Measurements from ENCODE around the gene DPP10. TPM values are rescaled to one million over a fixed set of nuclear protein-coding genes. Genes with fewer than 3 reads are reported as not detected.
A peak's percentile ranks its signal among the peaks of the same experiment; 100 is the strongest.

DPP10 gene
- total RNA-seq, 1 experiment from 2014 or later, result not detected

DNA sequence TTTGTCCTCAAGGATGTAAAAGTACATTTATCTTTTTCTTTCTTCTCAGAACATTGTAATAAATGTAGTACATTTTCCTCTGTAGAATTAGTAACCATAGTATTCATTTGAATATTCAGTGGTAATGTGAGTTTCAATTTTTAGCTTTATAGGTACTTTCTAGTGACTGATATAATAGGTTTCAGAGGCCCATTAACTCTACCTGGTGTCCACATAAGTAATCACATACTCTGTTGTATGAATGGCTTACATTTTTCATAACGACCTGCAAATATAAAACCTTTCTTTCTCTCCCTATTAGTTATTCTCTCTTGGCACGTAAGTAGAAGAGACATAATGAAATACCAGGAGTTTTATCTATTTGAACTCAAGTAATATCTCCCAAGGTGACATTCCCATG, 1017.6 kb downstream of the DPP10 start:
- Mint-ChIP-seq H3K27ac (ENCODE audit: low read depth, unreplicated experiment) (no peak overlapping the region), H3K9me3 (ENCODE audit: unreplicated experiment) (peaks cover 5% of the 10 kb centered on the region), H3K4me1 (ENCODE audit: insufficient read depth, unreplicated experiment) (no peaks in the 10 kb centered on the region), H3K36me3 (ENCODE audit: insufficient read depth, unreplicated experiment) (no peaks in the 10 kb centered on the region), H3K27me3 (ENCODE audit: insufficient read depth, unreplicated experiment) (no peaks in the 10 kb centered on the region), H3K4me3 (ENCODE audit: unreplicated experiment) (no peak overlapping the region)
- ChIA-PET POLR2A (no interaction called here), CTCF (no interaction called here)
- TF ChIP-seq, protein P1, sequence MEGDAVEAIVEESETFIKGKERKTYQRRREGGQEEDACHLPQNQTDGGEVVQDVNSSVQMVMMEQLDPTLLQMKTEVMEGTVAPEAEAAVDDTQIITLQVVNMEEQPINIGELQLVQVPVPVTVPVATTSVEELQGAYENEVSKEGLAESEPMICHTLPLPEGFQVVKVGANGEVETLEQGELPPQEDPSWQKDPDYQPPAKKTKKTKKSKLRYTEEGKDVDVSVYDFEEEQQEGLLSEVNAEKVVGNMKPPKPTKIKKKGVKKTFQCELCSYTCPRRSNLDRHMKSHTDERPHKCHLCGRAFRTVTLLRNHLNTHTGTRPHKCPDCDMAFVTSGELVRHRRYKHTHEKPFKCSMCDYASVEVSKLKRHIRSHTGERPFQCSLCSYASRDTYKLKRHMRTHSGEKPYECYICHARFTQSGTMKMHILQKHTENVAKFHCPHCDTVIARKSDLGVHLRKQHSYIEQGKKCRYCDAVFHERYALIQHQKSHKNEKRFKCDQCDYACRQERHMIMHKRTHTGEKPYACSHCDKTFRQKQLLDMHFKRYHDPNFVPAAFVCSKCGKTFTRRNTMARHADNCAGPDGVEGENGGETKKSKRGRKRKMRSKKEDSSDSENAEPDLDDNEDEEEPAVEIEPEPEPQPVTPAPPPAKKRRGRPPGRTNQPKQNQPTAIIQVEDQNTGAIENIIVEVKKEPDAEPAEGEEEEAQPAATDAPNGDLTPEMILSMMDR (IDR thresholded peaks at IDR 0.05; ENCODE audit: unreplicated experiment), result no peak
- BruUV-seq (replicated peaks), result no TSS peak
- intact Hi-C loops (cut with micrococcal nuclease), result no loop called here
- DNase-seq (ENCODE audit: unreplicated experiment), result no peak

DNA sequence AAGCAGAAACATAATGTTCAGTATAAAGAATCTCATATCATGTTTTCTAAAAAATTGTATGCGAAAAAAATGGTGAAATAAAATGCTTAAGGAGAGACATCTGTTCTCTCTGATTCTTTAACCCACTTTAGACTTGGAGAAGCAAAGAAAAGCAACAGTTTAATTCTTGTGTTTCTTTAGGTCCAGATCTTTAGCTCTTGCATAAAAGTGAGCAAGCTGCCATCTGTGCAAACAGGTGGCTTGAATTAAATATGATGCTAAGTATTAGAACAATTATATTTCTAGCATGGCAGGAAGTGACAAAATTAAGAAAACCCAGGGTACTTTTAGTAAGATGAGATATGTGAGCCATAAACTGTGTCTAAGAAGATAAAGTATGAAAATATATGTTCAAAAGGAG, 1038.3 kb downstream of the DPP10 start:
- Mint-ChIP-seq H3K4me1 (ENCODE audit: insufficient read depth, unreplicated experiment) (peaks cover 6% of the 10 kb centered on the region), H3K27me3 (ENCODE audit: insufficient read depth, unreplicated experiment) (no peaks in the 10 kb centered on the region), H3K9me3 (ENCODE audit: unreplicated experiment) (no peaks in the 10 kb centered on the region), H3K4me3 (ENCODE audit: unreplicated experiment) (no peak overlapping the region), H3K36me3 (ENCODE audit: insufficient read depth, unreplicated experiment) (no peaks in the 10 kb centered on the region), H3K27ac (ENCODE audit: low read depth, unreplicated experiment) (no peak overlapping the region)
- POLR2A ChIA-PET, result no interaction called here
- TF ChIP-seq, protein P1 (IDR thresholded peaks at IDR 0.05; ENCODE audit: unreplicated experiment), result no peak
- DNase-seq (ENCODE audit: unreplicated experiment), result no peak
- CTCF ChIA-PET, result interaction anchor here (0.6 kb wide), 1 partner anchor 32 kb away, joined by 3 read pairs; no protein-coding TSS in a partner anchor
- BruUV-seq (replicated peaks), result no TSS peak
- intact Hi-C loops (cut with micrococcal nuclease), result no loop called here

DNA sequence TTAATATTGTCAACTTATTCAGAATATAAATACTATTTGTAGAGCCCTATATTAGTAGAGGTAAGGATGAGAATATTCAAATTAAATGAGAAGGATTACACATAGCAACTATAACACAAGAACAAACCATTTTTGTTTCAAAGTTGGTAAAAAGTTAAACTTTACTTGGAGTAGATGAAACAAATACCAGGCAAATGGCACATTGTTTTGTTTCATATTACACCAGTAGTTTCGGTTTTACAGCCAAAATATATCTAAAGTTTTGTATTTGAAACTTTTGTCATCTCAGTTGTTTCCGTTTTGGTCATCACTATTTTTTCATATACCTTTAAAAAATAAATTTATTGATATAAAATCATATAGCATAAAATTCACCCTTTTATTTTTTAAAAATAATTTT, 1039.4 kb downstream of the DPP10 start:
- intact Hi-C loops (cut with micrococcal nuclease), result no loop called here
- no TSS peak for BruUV-seq (replicated peaks)
- no peak for DNase-seq (ENCODE audit: unreplicated experiment)
- Mint-ChIP-seq H3K4me1 (ENCODE audit: insufficient read depth, unreplicated experiment) (peaks cover 6% of the 10 kb centered on the region), H3K27me3 (ENCODE audit: insufficient read depth, unreplicated experiment) (no peaks in the 10 kb centered on the region), H3K36me3 (ENCODE audit: insufficient read depth, unreplicated experiment) (no peaks in the 10 kb centered on the region), H3K9me3 (ENCODE audit: unreplicated experiment) (no peaks in the 10 kb centered on the region), H3K27ac (ENCODE audit: low read depth, unreplicated experiment) (no peak overlapping the region), H3K4me3 (ENCODE audit: unreplicated experiment) (no peak overlapping the region)
- TF ChIP-seq, protein P1 (IDR thresholded peaks at IDR 0.05; ENCODE audit: unreplicated experiment), result no peak
- ChIA-PET CTCF (no interaction called here), POLR2A (no interaction called here)

DNA sequence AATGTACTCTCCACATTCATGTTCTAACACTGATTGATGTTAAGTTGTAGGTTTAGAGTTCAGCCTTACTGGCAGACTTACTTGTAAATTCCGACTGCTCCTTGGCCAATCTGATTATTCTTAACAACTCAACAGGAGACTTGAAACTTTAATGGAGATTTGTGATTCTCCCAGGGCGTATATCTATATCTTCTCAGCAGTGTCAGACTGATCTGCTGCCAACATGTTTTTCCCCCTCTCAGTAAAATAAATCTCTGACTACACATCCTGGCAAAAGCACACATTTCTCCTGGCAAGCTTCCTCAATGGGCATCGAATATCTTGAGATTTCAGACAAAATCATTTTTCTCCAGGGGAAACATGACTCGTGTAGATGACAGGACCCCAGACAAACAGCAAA, 1041.2 kb downstream of the DPP10 start:
- CTCF ChIA-PET, result no interaction called here
- DNase-seq (ENCODE audit: unreplicated experiment), result peak; percentile 13
- H3K9me3 Mint-ChIP-seq (ENCODE audit: unreplicated experiment), result no peaks in the 10 kb centered on the region
- intact Hi-C loops (cut with micrococcal nuclease), result no loop called here
- no peak overlapping the region for H3K4me3 Mint-ChIP-seq (ENCODE audit: unreplicated experiment)
- no TSS peak for BruUV-seq (replicated peaks)
- no peaks in the 10 kb centered on the region for H3K27me3 Mint-ChIP-seq (ENCODE audit: insufficient read depth, unreplicated experiment)
- no peak overlapping the region for H3K27ac Mint-ChIP-seq (ENCODE audit: low read depth, unreplicated experiment)
- TF ChIP-seq, protein P1 (IDR thresholded peaks at IDR 0.05; ENCODE audit: unreplicated experiment), result no peak
- peaks cover 6% of the 10 kb centered on the region for H3K4me1 Mint-ChIP-seq (ENCODE audit: insufficient read depth, unreplicated experiment)
- H3K36me3 Mint-ChIP-seq (ENCODE audit: insufficient read depth, unreplicated experiment), result no peaks in the 10 kb centered on the region
- POLR2A ChIA-PET, result no interaction called here

Measured in MCF 10A (cell line).